K562 (cell line): ENCODE results near the gene VPS33A. TPM values are rescaled to one million over a fixed set of nuclear protein-coding genes. Genes with fewer than 3 reads are reported as not detected.

ENCODE experiments used
- BRD4 ChIP-seq: fragments of 200-600 bp; sonication (generic); IDR thresholded peaks from 2 replicates; pipeline ENCODE4 v1.6.1; 2017; ENCODE audit warnings: inconsistent platforms
- COPS2 ChIP-seq: fragments of 450-650 bp; conservative IDR thresholded peaks from 2 replicates; pipeline ENCODE4 v1.6.1; 2016; ENCODE audit warnings: mild to moderate bottlenecking, moderate library complexity
- E2F4 ChIP-seq: sonication (generic); formaldehyde crosslinking; IDR thresholded peaks from 2 replicates; pipeline ENCODE4 v1.8.0; 2022; ENCODE audit warnings: mild to moderate bottlenecking, low read depth, missing genetic modification reagents
- EP400 ChIP-seq: fragments of 450-650 bp; IDR thresholded peaks from 2 replicates; pipeline ENCODE4 v1.6.1; 2017; ENCODE audit warnings: antibody characterized with exemption, mild to moderate bottlenecking, moderate library complexity
- ETV5 ChIP-seq: sonication (generic); formaldehyde crosslinking; IDR thresholded peaks from 2 replicates; pipeline ENCODE4 v1.4.0; 2020; ENCODE audit warnings: low read depth, mild to moderate bottlenecking, missing genetic modification reagents
- ID3 ChIP-seq, 2 experiments: fragments of 250-450 bp in 1 of 2; fragments of 450-650 bp in 1 of 2; sonication (Bioruptor Pico) in 1 of 2; IDR thresholded peaks; 2 replicates each; pipeline versions ENCODE4 v1.6.1 to v1.8.0; 2016 to 2021; ENCODE audit warnings: mild to moderate bottlenecking in 2 of 2, moderate library complexity in 2 of 2, missing compliant biosample characterization in 1 of 2, missing genetic modification characterization in 1 of 2
- ILK ChIP-seq: fragments of 450-650 bp; IDR thresholded peaks from 2 replicates; pipeline ENCODE4 v1.6.1; 2016; ENCODE audit warnings: missing genetic modification characterization, low read depth, mild to moderate bottlenecking, missing compliant biosample characterization, moderate library complexity, borderline replicate concordance
- LARP7 ChIP-seq: fragments of 450-650 bp; IDR thresholded peaks from 2 replicates; pipeline ENCODE4 v1.6.1; 2016
- PBX2 ChIP-seq, 2 experiments: IDR thresholded peaks in 1 of 2; conservative IDR thresholded peaks in 1 of 2; 2 replicates each; pipeline ENCODE4 v1.6.1; 2016; ENCODE audit warnings: low read depth in 2 of 2, mild to moderate bottlenecking in 1 of 2, missing compliant biosample characterization in 1 of 2, missing genetic modification characterization in 1 of 2, moderate library complexity in 1 of 2
- RBM15 ChIP-seq: fragments of 200-400 bp; formaldehyde crosslinking; IDR thresholded peaks from 2 replicates; pipeline ENCODE4 v1.6.1; 2018; ENCODE audit warnings: mild to moderate bottlenecking, low read length, moderate library complexity; ENCODE audit not compliant: insufficient read depth
- RCOR1 ChIP-seq, 2 experiments: IDR thresholded peaks; 2 replicates each; pipeline ENCODE4 v1.6.1; 2012; ENCODE audit warnings: low read depth in 2 of 2, low read length in 2 of 2, borderline replicate concordance in 1 of 2, improper control_type of control experiment in 1 of 2
- RFX1 ChIP-seq: fragments of 450-650 bp; IDR thresholded peaks from 2 replicates; pipeline ENCODE4 v1.6.1; 2016; ENCODE audit warnings: mild to moderate bottlenecking, moderate library complexity
- TAF9B ChIP-seq: fragments of 450-650 bp; IDR thresholded peaks from 2 replicates; pipeline ENCODE4 v1.6.1; 2018; ENCODE audit warnings: mild to moderate bottlenecking; ENCODE audit not compliant: partially characterized antibody
- TBP ChIP-seq: optimal IDR thresholded peaks from 2 replicates; pipeline ENCODE3; 2011; ENCODE audit warnings: low read depth, low read length, improper control_type of control experiment
- ZBTB1 ChIP-seq: sonication (generic); formaldehyde crosslinking; IDR thresholded peaks from 2 replicates; pipeline ENCODE4 v1.8.1; 2023; ENCODE audit warnings: missing genetic modification reagents, low read depth, mild to moderate bottlenecking, borderline replicate concordance
- ZKSCAN1 ChIP-seq: fragments of 150-350 bp; IDR thresholded peaks from 2 replicates; pipeline ENCODE4 v1.6.1; 2016; ENCODE audit warnings: low read depth, low read length
- ZKSCAN8 ChIP-seq: fragments of 200-800 bp; sonication (Bioruptor generic); IDR thresholded peaks from 2 replicates; pipeline ENCODE4 v1.6.1; 2016; ENCODE audit warnings: missing genetic modification characterization, missing compliant biosample characterization
- ZNF24 ChIP-seq: fragments of 450-650 bp; IDR thresholded peaks from 2 replicates; pipeline ENCODE4 v1.6.1; 2016
- ZNF280B ChIP-seq: fragments of 250-450 bp; sonication (Bioruptor Pico); IDR thresholded peaks from 2 replicates; pipeline ENCODE4 v1.5.1; 2021; ENCODE audit warnings: mild to moderate bottlenecking
- ZNF589 ChIP-seq: fragments of 200-800 bp; sonication (Bioruptor generic); IDR thresholded peaks from 2 replicates; pipeline ENCODE4 v1.6.1; 2016; ENCODE audit warnings: low read depth, missing genetic modification characterization, missing compliant biosample characterization
- polyA plus RNA-seq, 8 experiments: library from polyadenylated mRNA; depleted of rRNA in 4 of 8; stranded (reverse) in 5 of 8; unstranded in 3 of 8; fragments of >200 nt; fragmentation: Nextera tagmentation in 2 of 8; fragmentation: Illumina TruSeq in 1 of 8; extraction: Ambion mirVana in 2 of 8; extraction: Trizol in 1 of 8; gene quantifications; 2 replicates each; pipeline versions ENCODE4 v1.2.1 to v1.2.3, GENCODE V29; 2011 to 2014; ENCODE audit warnings: inconsistent platforms in 1 of 8, missing spikeins in 1 of 8
- total RNA-seq, 7 experiments: library from RNA; depleted of rRNA in 6 of 7; stranded (reverse); fragments of >200 nt in 6 of 7; fragmentation: Illumina TruSeq in 2 of 7; extraction: Trizol in 2 of 7; gene quantifications; 2 replicates each; pipeline versions ENCODE4 v1.2.1 to v1.2.3, GENCODE V29; 2011 to 2021; ENCODE audit warnings: low replicate concordance in 1 of 7

VPS33A gene
- total and polyA plus RNA-seq, 9 of the 15 experiments (the other 6 are each of a cell fraction or from before 2014, with no cell fraction given): 10.6 to 34.3 (median 25.3) TPM

- TF ChIP-seq ZKSCAN8 (CRISPR knock-in tag) (no peak), EP400 (peak; percentile 93), ZNF280B (no peak), ID3 (CRISPR knock-in tag; IDR thresholded peaks at IDR 0.05) (no peak), ID3 (tag; IDR thresholded peaks at IDR 0.05) (peak; percentile 16; the same call in 1 of the 2 replicates), RFX1 (no peak), ETV5 (peak; percentile 63), BRD4 (no peak), RBM15 (no peak), ZNF24 (no peak), COPS2 (no peak), LARP7 (no peak), TAF9B (peak; percentile 92), RCOR1 (IDR thresholded peaks at IDR 0.05; ENCODE audit: borderline replicate concordance in 1 of 2, low read depth in 2 of 2, low read length in 2 of 2) (0 out of 4 replicates have a peak, but pooled peaks of 1 of the 2 experiments have one; percentile 6), E2F4 (no peak), ILK (tag) (no peak), PBX2 (CRISPR knock-in tag; IDR thresholded peaks at IDR 0.05; ENCODE audit: low read depth) (no peak), PBX2 (tag; conservative IDR thresholded peaks at IDR 0.05; ENCODE audit: low read depth) (no peak), TBP (peak; percentile 90), ZNF589 (CRISPR knock-in tag) (no peak), ZBTB1 (CRISPR knock-in tag) (peak; percentile 82; the same call in 1 of the 2 replicates), ZKSCAN1 (no peak)
Observed at GRCh38 chr12:122225683-122226365, 40.5 kb downstream of the VPS33A start, which contains the start of gene DIABLO (continued).
